HK-2 (cell line): ENCODE results near the gene ARFRP1.

Experiments used
- DNase-seq: peaks from one replicate; pipeline ENCODE4 v3.0.0-alpha.2; 2018; ENCODE audit not compliant: unreplicated experiment

ARFRP1 gene

DNA sequence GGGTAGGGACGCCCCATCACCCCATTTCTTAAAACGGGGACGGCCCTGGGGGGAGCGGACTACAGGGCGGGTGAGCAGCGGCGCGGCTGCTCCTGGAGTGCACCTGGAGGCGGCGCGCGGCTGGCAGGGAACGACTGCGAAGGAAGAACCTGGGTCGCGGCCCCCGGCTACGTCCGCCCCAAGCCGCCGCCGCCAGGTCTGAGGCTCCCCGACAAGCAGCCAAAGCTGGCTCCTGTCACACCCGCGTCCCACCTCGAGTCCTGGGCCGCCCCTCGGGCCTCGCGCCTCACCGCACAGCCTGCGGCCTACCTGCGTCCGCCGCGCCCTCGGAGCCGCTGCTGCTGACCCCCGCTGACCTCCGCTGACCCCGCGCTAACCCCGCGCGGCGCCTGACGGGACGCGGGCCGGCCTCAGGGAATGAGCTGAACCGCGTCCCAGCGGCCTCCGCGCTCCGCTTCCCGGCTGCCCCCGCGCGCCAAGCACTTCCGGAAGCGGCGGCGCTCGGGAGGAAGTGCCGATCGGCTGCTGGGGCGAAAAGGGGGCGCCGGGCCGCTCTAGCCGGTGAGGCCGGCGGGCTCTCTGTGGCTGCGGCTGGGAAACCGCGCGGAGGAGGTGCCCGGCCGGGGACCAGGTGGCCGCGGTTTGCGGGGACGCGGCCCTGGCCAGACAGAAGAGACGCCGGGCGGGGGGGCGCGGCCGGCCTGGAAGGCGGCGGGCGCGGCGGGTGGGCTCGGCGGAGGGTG lies at the start of gene ARFRP1, which contains the start of gene ZGPAT:
TSS of gene ARFRP1 (minus strand) at position 419 of the 743 bp plus-strand sequence. CDS start 885 bp downstream, outside the sequence.
TSS of gene ZGPAT (plus strand) at position 482 of the 743 bp plus-strand sequence. CDS start 542 bp downstream, outside the sequence.
- peak; percentile 86 for DNase-seq

DNA sequence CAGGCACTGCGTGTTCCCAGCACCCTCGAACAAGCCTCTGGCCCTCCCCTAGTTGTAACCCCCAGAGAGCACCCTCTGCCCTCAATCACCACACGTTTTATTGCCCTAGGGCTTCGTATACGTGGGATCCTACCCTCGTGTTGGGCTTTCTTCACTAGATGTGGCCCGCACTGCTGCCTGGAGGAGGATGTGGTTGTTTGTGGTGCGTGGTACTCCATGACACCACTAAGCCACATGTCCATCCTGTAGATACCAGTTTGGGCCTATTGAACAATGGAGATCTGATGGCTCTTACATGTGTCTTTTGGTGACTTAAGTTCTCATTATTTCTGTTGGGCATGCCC lies 48.8 kb upstream of the ARFRP1 start:
- DNase-seq: no peak

DNA sequence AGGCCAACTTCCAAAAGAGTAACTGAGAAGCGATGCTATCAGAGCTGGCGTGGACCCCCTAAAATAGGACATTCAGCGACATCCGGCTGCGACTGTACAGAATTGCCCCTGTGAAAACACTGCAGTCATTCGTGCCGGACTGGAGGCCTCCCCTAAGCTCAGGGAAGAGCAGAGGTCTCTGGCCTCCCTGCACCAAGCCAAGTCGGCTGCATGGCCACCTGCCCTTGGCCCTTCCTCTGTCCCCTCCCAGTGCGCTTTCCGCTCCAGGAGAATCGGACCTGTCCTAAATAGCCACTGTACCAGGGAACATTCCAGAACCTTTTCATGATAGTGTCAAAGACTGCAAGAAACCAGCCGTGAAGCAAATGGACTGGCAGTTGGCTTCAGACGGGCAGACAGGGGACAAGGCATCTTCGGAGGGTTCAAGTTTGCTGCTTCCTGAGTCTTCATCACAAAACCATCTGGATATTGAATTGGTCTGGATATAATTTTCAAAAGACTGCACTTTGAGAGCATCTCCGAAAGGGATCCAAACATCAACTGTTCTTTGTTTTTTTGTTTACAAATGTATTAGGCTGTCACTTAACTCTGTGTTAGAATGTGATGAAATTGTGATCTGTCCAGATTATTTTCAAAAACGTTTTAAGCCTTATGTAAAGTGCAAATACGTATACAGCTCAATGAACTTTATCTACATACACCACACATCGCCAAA lies 48.3 kb upstream of the ARFRP1 start:
- no peak for DNase-seq

DNA sequence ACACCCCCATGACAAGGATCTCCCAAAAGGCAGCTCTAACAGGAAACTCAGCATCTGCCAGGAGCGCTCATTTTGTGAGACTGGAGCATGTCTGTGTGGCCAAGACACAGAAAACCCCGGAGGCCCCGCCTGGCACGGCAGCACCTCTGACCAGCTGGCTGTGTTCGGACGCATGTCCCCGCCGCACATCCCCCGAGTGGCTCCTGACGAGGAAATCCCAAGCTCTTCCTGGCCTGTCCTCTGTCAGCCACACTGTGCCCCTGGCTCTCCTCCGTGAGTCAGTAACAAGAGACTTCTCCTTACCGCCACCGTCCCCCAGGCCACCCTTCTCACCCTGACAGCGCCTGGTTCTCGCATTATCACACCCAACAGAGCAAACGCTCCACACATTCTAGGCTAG lies 46.2 kb upstream of the ARFRP1 start:
- no peak for DNase-seq

DNA sequence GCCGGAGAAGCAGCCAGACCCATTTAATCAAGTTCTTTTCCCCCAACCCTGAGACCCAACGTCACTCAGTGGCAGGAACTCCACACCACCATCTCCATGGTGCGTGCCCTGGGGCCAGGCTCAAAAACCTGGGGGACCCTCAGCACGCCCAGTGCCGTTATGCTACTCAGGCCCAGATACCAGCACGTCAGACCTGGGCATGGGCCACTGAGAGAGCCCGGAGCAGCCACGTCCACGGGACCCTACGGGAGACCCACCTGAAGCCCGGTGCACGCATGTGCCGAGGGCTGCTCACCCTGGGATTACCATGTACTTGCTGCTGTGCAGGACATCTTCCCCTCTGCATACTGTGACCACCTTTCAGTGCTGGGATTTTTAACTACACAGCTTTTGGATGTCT lies 45.6 kb upstream of the ARFRP1 start:
- no peak for DNase-seq

GRCh38 chr20:63752411-63753101 lies 44.8 kb upstream of the ARFRP1 start:
- no peak for DNase-seq

DNA sequence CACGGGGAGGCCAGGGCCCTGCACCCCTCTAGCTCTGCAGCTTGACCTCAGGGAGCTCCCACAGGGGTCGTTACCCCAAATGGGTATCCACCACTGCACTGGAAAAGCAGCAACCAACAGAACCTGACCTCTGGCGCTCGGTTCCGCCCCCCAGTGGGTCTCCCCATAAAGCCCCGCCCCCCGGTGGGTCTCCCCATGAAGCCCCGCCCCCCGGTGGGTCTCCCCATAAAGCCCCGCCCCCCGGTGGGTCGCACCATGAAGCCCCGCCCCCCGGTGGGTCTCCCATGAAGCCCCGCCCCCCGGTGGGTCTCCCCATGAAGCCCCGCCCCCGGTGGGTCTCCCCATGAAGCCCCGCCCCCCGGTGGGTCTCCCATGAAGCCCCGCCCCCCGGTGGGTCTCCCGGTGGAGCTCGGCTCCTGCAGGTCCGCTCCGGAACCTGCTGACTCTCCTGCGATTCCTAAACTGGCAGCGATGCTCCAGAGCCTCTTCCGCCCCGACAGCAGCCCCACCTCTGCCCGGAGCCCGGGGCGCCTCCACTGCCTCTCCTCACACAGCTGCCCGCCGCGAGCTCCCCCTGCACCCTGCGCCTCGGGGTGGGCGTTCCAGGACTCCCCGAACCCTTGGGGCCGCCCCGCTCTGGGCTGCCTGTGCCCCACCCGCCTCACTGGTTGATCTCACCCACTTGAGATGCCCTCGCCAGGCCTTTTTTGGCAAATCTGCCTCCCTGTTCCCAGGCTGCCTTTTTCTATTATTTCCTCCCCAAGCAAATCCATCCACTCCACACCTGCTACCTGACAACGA lies 43.9 kb upstream of the ARFRP1 start:
- DNase-seq: no peak

- no peak for DNase-seq
Measured at GRCh38 chr20:63750807-63751470, 43.2 kb upstream of the ARFRP1 start.

GRCh38 chr20:63749597-63750508 lies 42.1 kb upstream of the ARFRP1 start:
- no peak for DNase-seq

DNA sequence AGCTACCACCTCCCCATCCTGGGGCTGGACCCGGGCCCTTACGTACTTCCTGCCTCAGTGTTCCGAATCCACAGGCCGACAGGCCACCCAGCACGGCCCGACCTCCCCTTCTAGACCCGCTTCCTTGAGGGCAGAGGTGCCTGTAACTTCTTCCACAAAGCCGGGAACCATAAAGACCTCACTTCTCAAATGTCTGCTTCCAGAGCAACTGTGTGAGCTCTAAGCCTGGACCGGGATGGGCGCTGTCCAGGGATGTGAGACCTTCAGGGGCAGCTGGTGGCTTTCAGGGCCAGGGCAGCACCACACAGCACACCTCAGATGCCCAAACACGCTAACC lies 41.1 kb upstream of the ARFRP1 start:
- DNase-seq: no peak

GRCh38 chr20:63748070-63748933 lies 40.5 kb upstream of the ARFRP1 start:
- DNase-seq: no peak

DNA sequence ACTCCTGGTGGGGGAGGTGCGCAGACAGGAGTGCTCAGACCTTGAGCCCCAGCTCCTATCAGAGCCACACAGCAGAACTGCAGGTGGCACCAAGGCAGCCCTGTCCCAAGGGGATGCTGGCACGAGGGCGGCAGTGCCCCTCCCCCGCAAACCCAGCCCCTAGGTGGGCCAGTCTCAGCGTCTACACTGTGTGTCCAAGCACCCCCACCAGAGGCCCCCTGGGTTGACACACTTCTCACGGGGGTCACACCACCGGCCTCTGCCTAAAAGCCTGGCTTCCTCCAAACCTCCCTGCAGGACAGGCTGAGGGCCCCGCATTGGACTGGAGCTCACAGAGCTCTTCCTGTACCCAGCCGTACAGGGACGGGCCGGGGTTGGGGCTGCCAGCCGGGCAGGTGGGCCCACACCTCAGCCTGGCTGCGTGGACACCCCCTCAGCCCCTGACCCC lies 39.9 kb upstream of the ARFRP1 start:
- no peak for DNase-seq

GRCh38 chr20:63746751-63747315 lies 39.1 kb upstream of the ARFRP1 start:
- DNase-seq: no peak

- DNase-seq: no peak
Measured at GRCh38 chr20:63745961-63746731, 38.4 kb upstream of the ARFRP1 start.

GRCh38 chr20:63745424-63745805 lies 37.6 kb upstream of the ARFRP1 start:
- DNase-seq: no peak

GRCh38 chr20:63744574-63745423 lies 37.0 kb upstream of the ARFRP1 start:
- DNase-seq: no peak

DNA sequence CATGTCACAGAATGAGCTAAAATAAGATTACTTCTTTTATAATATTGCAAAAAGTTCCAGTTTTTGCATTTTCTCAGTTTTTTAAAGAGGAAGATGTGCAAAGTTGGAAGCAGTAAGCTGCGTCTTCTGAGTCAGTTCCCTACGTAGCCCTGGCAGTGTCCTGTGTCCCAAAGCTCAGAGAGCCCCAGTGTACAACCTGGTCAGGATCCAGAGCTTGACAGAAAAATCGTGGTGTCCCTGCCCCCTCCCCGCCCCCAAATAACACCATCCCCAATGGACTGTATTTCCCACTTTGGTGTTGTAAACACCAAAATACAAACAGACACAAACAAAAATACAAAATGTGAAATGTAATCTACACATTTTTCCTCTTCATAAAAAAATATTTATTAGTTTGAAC lies 36.4 kb upstream of the ARFRP1 start:
- DNase-seq: no peak
